ENCODE data around the gene MYH9.
A peak's percentile ranks its signal among the peaks of the same experiment; 100 is the strongest.
"Not testable (repeated sequence)": the region's sequence is repeated elsewhere in the genome, so short reads cannot be mapped to it uniquely, and the experiment has no call there.

The MYH9 gene

GRCh38 chr22:36413022-36413775 lies 25.4 kb upstream of the MYH9 start:
- DNase-seq, result no peak

DNA sequence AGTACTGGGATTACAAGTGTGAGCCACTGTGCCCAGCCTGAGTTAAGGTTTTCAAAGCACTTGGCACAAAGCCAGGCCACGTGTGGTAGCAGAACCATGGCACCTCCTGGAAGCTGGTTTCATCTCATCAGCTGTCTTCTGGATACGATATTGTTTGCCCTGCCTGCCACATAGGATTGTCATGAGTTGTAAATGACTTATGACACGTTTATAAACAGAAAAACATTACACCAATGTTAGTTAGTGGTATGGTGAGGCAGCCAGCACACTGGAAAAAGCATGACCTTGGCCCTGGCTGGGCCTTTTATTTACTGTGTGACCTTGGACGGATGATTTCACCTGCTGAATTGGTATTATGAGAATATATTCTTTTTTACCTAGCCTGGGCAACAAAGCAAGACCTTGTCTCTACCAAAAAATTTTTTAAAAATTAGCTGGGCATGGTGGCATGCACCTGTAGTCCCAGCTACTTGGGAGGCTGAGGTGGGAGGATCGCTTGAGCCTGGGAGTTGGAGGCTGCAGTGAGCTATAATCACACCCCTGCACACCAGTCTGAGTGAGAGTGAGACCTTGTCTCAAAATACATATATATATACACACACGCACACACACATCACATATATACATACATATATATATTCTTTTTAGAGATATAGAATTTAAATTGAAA lies 24.0 kb upstream of the MYH9 start:
- DNase-seq, result peak; percentile 28

GRCh38 chr22:36409911-36410756 lies 22.4 kb upstream of the MYH9 start:
- DNase-seq, result peak; percentile 65

DNA sequence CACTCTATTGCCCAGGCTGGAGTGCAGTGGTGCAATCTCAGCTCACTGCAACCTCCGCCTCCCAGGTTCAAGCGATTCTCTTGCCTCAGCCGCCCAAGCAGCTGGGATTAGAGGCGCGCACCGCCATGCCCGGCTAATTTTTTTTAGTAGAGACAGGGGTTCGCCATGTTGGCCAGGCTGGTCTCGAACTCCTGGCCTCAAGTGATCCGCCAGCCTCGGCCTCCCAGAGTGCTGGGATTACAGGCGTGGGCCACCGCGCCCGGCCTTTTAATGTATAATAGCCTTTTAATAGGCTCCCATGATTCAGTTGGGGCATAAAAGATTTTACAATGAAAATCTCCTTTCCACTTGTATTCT lies 21.8 kb upstream of the MYH9 start:
- not testable (repeated sequence) for DNase-seq

DNA sequence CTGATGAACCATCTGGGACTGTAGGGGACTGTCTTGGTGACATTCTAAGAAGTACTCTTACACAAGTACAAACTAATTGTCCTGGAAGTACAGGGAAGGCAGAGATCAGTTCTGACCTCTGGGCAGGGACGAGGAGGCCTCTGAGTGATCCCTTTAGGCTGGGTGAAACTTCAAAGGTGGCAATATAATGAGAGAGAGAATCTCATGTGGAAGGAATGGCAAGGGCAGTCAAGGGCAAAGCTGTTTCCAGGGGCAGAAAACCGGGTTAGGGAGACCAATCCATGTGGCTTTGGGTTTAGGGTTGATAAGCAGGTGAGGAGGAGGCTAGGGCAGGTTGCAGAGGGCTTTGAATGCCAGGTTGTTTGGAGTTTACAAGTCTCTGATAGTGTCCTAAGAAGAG lies 21.3 kb upstream of the MYH9 start:
- DNase-seq, result no peak

GRCh38 chr22:36406721-36407120 lies 19.0 kb upstream of the MYH9 start:
- no peak for DNase-seq

- peak; percentile 53 for DNase-seq
These were observed 18.1 kb upstream of the MYH9 start for GRCh38 chr22:36405671-36406538.

GRCh38 chr22:36405221-36405661 lies 17.5 kb upstream of the MYH9 start:
- no peak for DNase-seq

DNA sequence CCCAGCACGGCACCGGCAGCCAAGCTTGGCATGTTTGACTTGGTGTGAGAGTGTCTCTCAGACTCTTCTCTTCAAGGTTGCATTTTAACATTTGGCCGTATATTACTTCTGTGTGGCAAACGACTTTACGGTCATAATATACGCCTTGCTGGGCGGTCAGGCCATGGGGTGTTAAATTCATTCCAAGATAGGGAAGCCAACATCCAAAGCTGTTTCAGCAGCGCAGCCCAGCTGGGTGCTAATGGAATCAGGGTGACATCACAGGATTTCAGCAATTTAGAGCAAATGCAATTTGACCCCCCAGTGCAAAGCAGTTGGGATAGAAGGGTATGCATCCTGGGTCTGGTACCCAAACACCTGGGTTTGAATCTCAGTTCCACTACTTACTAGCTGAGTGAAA lies 16.7 kb upstream of the MYH9 start:
- no peak for DNase-seq

- DNase-seq, result no peak
These were observed 11.7 kb upstream of the MYH9 start for GRCh38 chr22:36399472-36399778.

DNA sequence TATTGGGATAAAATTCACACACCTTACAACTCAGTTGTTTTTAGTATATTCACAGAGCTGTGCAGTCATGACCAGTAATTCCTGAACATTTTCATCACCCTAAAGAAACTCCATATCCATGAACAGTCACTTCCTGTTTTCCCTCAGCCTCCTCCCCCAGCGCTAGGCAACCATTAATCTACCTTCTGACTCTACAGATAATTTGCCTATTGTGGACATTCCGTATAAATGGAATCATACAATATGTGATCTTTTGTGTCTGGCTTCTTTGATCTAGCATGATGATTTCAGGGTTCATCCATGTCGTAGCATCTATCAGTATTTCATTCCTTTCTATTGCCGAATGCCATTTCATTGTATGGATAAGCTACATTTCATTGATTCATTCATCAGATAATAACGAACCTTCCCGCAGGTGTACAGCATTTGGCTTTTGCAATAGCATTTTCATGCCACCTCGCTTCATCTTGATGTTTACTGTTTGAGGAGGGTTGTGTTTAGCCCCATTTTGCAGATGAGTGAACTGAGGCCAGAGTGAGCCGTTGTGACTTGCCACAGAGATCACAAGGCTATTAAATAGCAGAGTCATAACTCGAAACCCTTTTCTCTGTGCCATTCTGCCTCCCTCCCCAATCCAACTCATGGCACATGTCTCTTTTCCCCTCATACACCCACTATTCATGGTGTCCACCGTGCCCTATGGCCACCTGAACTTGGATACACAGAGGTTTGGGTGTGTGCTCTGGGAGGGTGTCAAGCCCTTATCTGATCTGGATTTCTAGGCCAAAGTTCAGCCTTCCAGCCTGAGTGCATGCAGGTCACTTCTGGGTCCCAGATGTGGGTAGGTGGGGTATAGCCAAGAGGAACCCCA lies 11.1 kb upstream of the MYH9 start:
- DNase-seq, result no peak

- DNase-seq, result no peak
These were observed 9.6 kb upstream of the MYH9 start for GRCh38 chr22:36397131-36398093.

- no peak for DNase-seq
These were observed 8.1 kb upstream of the MYH9 start for GRCh38 chr22:36395915-36396314.

- no peak for DNase-seq
These were observed 7.5 kb upstream of the MYH9 start for GRCh38 chr22:36395055-36395849.

DNA sequence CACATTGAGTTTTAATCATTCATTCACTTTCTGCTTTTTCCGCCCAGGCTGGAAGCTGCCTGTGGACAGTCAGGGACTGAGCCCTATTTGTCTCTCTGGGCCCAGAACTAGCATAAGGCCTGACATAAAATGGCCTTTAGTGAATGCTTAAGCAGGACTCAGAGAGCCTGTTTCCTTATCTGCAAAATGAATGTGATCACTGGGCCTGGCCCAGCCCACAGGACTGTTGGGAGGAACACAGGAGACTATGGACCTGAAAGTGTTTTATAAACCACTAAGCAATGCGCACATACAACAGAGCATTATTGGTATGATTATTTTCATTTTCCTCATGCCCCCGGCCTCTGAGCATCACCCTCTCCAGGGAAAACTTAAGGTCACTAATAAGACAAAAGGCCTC lies 3.9 kb upstream of the MYH9 start:
- no peak for DNase-seq

DNA sequence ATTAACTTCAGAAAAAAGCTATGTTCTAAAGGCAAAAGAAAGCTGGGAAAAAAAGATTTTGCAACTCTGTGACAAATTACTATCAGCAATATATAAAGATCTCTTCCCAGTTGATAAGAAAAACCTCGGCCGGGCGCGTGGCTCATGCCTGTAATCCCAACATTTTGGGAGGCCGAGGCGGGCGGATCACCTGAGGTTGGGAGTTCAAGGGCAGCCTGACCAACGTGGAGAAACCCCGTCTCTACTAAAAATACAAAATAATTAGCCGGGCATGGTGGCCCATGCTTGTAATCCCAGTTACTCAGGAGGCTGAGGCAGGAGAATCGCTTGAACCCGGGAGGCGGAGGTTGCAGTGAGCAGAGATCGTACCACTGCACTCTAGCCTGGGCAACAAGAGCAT lies 1.4 kb upstream of the MYH9 start:
- DNase-seq, result not testable (repeated sequence)

- no peak for DNase-seq
These were observed 133 bp downstream of the MYH9 start for GRCh38 chr22:36387709-36387958.

- peak; percentile 67 for DNase-seq
These were observed 663 bp downstream of the MYH9 start for GRCh38 chr22:36386900-36387708.

- no peak for DNase-seq
These were observed 1.3 kb downstream of the MYH9 start for GRCh38 chr22:36386351-36386899.

All from activated T-cell treated with anti-CD3 and anti-CD28 coated beads, Interleukin-2, amount 50 U/mL, for 1 hour (primary cell).